ENCODE measurements around the gene CAMTA2. TPM values are rescaled to one million over a fixed set of nuclear protein-coding genes. Genes with fewer than 3 reads are reported as not detected.

CAMTA2 gene
- total and polyA plus RNA-seq, 2 experiments from 2014 or later = 4.4 to 8.7 TPM

GRCh38 chr17:4938688-4939545 lies 48.6 kb downstream of the CAMTA2 start:
- 0 out of 2 replicates have a peak overlapping the region, but pooled peaks have one; percentile 26 for H2AFZ ChIP-seq
- H3K27ac ChIP-seq (ENCODE audit: low read depth) = peak overlapping the region; percentile 84
- no peak for DNase-seq (ENCODE audit: low spot score)
- no peak; the same call in 1 of the 3 replicates for ATAC-seq
- TF ChIP-seq NANOG (IDR thresholded peaks at IDR 0.05; ENCODE audit: borderline replicate concordance) = no peak
- TF ChIP-seq ZNF462 (CRISPR knock-in tag; IDR thresholded peaks at IDR 0.05) = no peak
- TF ChIP-seq EZH2phosphoT487 (IDR thresholded peaks at IDR 0.05; ENCODE audit: unreplicated experiment) = no peak
- TF ChIP-seq CTCF (conservative IDR thresholded peaks at IDR 0.05; ENCODE audit: low read depth in 2 of 2) = no peak
- TF ChIP-seq EZH2 (IDR thresholded peaks at IDR 0.05; ENCODE audit: low read depth, unreplicated experiment) = no peak
- no peak for TF ChIP-seq CREB1 (CRISPR knock-in tag; IDR thresholded peaks at IDR 0.05; ENCODE audit: low read depth)
- TF ChIP-seq ETS1 (IDR thresholded peaks at IDR 0.05) = no peak
- TF ChIP-seq POLR2AphosphoS5 (IDR thresholded peaks at IDR 0.05; ENCODE audit: low read depth) = no peak
- TF ChIP-seq STAT1 (IDR thresholded peaks at IDR 0.05; ENCODE audit: unreplicated experiment) = no peak
- no peak for TF ChIP-seq ZNF114 (CRISPR knock-in tag; IDR thresholded peaks at IDR 0.05)
- TF ChIP-seq ZNF331 (CRISPR knock-in tag; IDR thresholded peaks at IDR 0.05; ENCODE audit: low read depth) = no peak
- TF ChIP-seq REST (IDR thresholded peaks at IDR 0.05; ENCODE audit: unreplicated experiment) = no peak
- no peak for TF ChIP-seq JUNB (IDR thresholded peaks at IDR 0.05; ENCODE audit: unreplicated experiment)
- Mint-ChIP-seq H3K36me3 (ENCODE audit: low read depth) (peaks cover 69% of the 10 kb centered on the region), H3K27me3 (ENCODE audit: insufficient read depth, low read depth, poor library complexity) (peaks cover 13% of the 10 kb centered on the region), H3K27ac (peak overlapping the region; percentile 94), H3K9me3 (no peaks in the 10 kb centered on the region), H3K4me1 (peaks cover 32% of the 10 kb centered on the region), H3K4me3 (peak overlapping the region; percentile 92)
- no peaks in the 10 kb centered on the region for H3K9me2 ChIP-seq (ENCODE audit: insufficient read depth)
- H3K27me3 ChIP-seq (ENCODE audit: insufficient read depth) = no peaks in the 10 kb centered on the region
- H3K4me2 ChIP-seq = peak overlapping the region; percentile 100
- H3K36me3 ChIP-seq (ENCODE audit: insufficient read depth) = peaks cover 5% of the 10 kb centered on the region; the same call in 1 of the 2 replicates
- H4K20me1 ChIP-seq (replicated peaks; ENCODE audit: insufficient read depth) = peaks cover 18% of the 10 kb centered on the region; the same call in 1 of the 2 replicates
- H3K79me2 ChIP-seq (replicated peaks; ENCODE audit: insufficient read depth) = peaks cover 34% of the 10 kb centered on the region
- H3K4me1 ChIP-seq (ENCODE audit: insufficient read depth) = peaks cover 16% of the 10 kb centered on the region
- H3F3A ChIP-seq (replicated peaks; ENCODE audit: low read depth) = peaks cover 35% of the 10 kb centered on the region
- peak overlapping the region; percentile 78 for H3K4me3 ChIP-seq

Data from GM23338 (cell line).